Activated B cell treated with CpG ODN at 0.5 μM for 24 hours (primary cell): ENCODE results near the gene RPN2. TPM values are rescaled to one million over a fixed set of nuclear protein-coding genes. Genes with fewer than 3 reads are reported as not detected.

ENCODE experiments used
- ATAC-seq: fragments of 200-7000 bp; cut with Tn5 transposase; one replicate; pipeline ENCODE4 v1.10.0; 2021; ENCODE audit warnings: low read depth, mild to moderate bottlenecking, moderate library complexity
- CTCF ChIA-PET: fragments of 350-600 bp; sonication (Branson Sonifier 250); formaldehyde crosslinking; loops from one replicate; lab custom pipeline; 2021; ENCODE audit warnings: antibody characterized with exemption; lab: Charles Lee
- POLR2A ChIA-PET: fragments of 350-600 bp; sonication (Branson Sonifier 250); formaldehyde crosslinking; loops from one replicate; lab custom pipeline; 2021; ENCODE audit warnings: antibody characterized with exemption; lab: Charles Lee
- DNase-seq: peaks from one replicate; pipeline ENCODE4 v3.0.0; 2022
- H3K27ac Mint-ChIP-seq: one replicate; pipeline ENCODE4 v1.8.0; 2020; ENCODE audit warnings: mixed read lengths
- H3K27me3 Mint-ChIP-seq: one replicate; pipeline ENCODE4 v1.8.0; 2021; ENCODE audit warnings: mixed read lengths
- H3K36me3 Mint-ChIP-seq: one replicate; pipeline ENCODE4 v1.8.0; 2021; ENCODE audit warnings: low read depth, mixed read lengths
- H3K4me1 Mint-ChIP-seq: one replicate; pipeline ENCODE4 v1.8.0; 2021; ENCODE audit warnings: mixed read lengths
- H3K4me3 Mint-ChIP-seq: one replicate; pipeline ENCODE4 v1.8.0; 2020; ENCODE audit warnings: mild to moderate bottlenecking, mixed read lengths
- H3K9me3 Mint-ChIP-seq: one replicate; pipeline ENCODE4 v1.8.0; 2020; ENCODE audit warnings: mixed read lengths
- CTCF ChIP-seq: fragments of 200-600 bp; IDR thresholded peaks from one replicate; pipeline ENCODE4 v1.8.0; 2022; ENCODE audit warnings: antibody characterized with exemption, mild to moderate bottlenecking
- intact Hi-C: fragments of 100-400 bp; cut with micrococcal nuclease; formaldehyde crosslinking; loops from one replicate; pipeline ENCODE4 v1.15.1; 2024
- total RNA-seq: library from RNA; stranded (reverse); gene quantifications from 2 replicates; pipeline ENCODE4 v1.2.3, GENCODE V29; 2022

Gene RPN2
- total RNA-seq, 1 donor from 2014 or later: 106 TPM

GRCh38 chr20:37243076-37243936, 64.2 kb downstream of the RPN2 start:
- intact Hi-C loops: no loop called here
- Mint-ChIP-seq H3K27ac (no peak overlapping the region), H3K4me1 (no peaks in the 10 kb centered on the region), H3K9me3 (no peaks in the 10 kb centered on the region), H3K27me3 (no peaks in the 10 kb centered on the region), H3K36me3 (peaks cover 62% of the 10 kb centered on the region), H3K4me3 (no peak overlapping the region)
- TF ChIP-seq CTCF: no peak
- ATAC-seq (no peak), DNase-seq (no peak)
- CTCF ChIA-PET: interaction anchor here (1.0 kb wide), 1 partner anchor 141 kb away, joined by 3 read pairs; no protein-coding TSS in a partner anchor
- POLR2A ChIA-PET: interaction anchor here (0.6 kb wide), 1 partner anchor 304 kb away, joined by 8 read pairs; no protein-coding TSS in a partner anchor

DNA sequence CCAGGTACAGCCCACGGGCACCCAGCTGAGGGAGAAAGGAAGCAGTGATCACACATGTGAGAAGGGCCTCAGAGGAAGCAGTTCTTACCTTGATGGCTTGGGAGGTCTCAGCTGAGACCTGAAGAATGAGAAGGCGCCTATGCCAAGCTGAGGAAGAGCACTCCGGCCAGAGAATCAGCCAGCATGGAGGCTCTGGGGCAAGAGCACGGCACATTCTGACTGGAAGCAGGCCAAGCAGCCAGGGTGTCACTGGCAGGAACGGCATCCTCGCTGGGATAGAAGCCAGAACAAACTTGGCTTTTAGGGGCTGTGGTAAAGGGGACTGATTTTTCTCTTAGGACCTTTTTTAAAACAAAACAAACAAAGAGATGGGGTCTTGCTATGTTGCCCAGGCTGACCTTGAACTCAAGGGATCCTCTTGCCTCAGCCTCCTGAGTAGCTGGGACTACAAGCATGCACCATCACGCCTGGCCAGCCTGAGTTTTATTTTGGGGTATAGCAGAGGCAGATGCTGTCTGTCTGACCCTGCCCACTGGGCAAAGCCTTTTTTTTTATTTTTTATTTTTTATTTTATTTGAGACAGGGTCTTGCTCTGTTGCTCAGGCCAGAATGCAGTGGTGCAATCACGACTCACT, 64.9 kb downstream of the RPN2 start:
- H3K36me3 Mint-ChIP-seq: peaks cover 55% of the 10 kb centered on the region
- H3K27ac Mint-ChIP-seq: no peak overlapping the region
- ChIA-PET POLR2A (interaction anchor here (0.6 kb wide), 1 partner anchor 305 kb away, joined by 8 read pairs; no protein-coding TSS in a partner anchor), CTCF (no interaction called here)
- intact Hi-C loops: no loop called here
- H3K4me3 Mint-ChIP-seq: no peak overlapping the region
- H3K27me3 Mint-ChIP-seq: no peaks in the 10 kb centered on the region
- no peak for DNase-seq
- no peak for TF ChIP-seq CTCF
- no peak for ATAC-seq
- no peaks in the 10 kb centered on the region for H3K4me1 Mint-ChIP-seq
- no peaks in the 10 kb centered on the region for H3K9me3 Mint-ChIP-seq

GRCh38 chr20:37244572-37244957, 65.4 kb downstream of the RPN2 start:
- ChIA-PET POLR2A (no interaction called here), CTCF (no interaction called here)
- DNase-seq (no peak), ATAC-seq (no peak)
- H3K9me3 Mint-ChIP-seq: no peaks in the 10 kb centered on the region
- no peaks in the 10 kb centered on the region for H3K27me3 Mint-ChIP-seq
- H3K4me1 Mint-ChIP-seq: no peaks in the 10 kb centered on the region
- intact Hi-C loops: no loop called here
- H3K36me3 Mint-ChIP-seq: peaks cover 50% of the 10 kb centered on the region
- H3K4me3 Mint-ChIP-seq: no peak overlapping the region
- TF ChIP-seq CTCF: no peak
- no peak overlapping the region for H3K27ac Mint-ChIP-seq

DNA sequence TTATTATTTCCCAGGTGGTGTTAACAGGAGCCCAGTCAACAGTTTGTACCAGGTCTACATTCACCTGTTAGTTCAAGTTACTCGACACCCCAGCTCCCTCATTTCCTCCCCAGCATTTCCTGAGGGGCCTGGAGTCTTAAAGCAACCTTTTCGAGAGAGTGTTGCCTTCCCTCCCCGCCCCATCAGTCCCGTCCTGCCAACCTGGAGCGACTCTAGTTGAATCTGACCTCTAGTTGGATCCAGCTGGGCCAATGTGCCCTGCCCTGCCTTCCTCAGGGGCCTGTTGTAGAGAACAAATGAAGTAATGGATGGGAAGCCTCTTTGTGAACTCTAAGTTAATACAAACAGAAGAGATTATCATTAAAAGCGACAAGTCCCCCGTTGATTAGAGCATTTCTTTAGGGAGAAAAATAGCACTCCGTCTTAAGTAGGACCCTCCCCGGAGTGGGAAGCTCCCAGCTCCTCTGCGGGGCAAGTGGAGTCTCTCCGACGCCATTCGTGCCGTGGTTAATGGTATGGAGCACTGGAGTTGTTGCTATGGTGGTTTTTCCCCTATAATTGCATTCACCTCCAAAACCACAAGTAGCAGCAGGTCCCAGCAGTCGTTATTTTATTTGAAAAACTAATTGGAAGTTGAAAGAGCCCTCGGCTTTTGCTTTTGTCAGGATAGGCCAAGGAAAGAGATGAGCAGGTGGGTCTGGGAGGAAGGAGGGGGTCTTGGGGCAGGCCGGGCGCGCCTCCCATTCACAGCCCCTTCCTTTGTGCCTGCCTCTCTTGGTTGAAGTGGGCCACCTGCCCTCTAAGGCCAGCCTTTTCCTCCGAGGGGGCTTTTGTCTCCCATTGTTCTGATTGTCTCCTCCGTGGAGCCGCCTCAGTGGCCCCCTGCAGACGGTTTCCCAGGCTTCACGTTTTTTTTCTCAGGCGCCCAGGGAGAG, 66.4 kb downstream of the RPN2 start:
- Mint-ChIP-seq H3K4me3 (no peak overlapping the region), H3K9me3 (no peaks in the 10 kb centered on the region), H3K27ac (no peak overlapping the region), H3K27me3 (no peaks in the 10 kb centered on the region), H3K4me1 (no peaks in the 10 kb centered on the region), H3K36me3 (peaks cover 41% of the 10 kb centered on the region)
- DNase-seq: no peak
- CTCF ChIA-PET: no interaction called here
- TF ChIP-seq CTCF: no peak
- no peak for ATAC-seq
- intact Hi-C loops: no loop called here
- POLR2A ChIA-PET: no interaction called here
